MM.1S (cell line): ENCODE results near the gene CEP170B.

Experiments
- EZH2 ChIP-seq: fragments of 300-600 bp; sonication (generic); optimal IDR thresholded peaks from 2 replicates; pipeline ENCODE3; 2017; ENCODE audit warnings: low read depth, mild to moderate bottlenecking, antibody characterized with exemption, low read length, mixed read lengths
- TF ChIP-seq, protein P1 (sequence below): fragments of 300-600 bp; sonication (generic); IDR thresholded peaks from 2 replicates; pipeline ENCODE4 v1.5.1; 2016; ENCODE audit warnings: antibody characterized with exemption, low read length, mixed read lengths

- TF ChIP-seq, protein P1, sequence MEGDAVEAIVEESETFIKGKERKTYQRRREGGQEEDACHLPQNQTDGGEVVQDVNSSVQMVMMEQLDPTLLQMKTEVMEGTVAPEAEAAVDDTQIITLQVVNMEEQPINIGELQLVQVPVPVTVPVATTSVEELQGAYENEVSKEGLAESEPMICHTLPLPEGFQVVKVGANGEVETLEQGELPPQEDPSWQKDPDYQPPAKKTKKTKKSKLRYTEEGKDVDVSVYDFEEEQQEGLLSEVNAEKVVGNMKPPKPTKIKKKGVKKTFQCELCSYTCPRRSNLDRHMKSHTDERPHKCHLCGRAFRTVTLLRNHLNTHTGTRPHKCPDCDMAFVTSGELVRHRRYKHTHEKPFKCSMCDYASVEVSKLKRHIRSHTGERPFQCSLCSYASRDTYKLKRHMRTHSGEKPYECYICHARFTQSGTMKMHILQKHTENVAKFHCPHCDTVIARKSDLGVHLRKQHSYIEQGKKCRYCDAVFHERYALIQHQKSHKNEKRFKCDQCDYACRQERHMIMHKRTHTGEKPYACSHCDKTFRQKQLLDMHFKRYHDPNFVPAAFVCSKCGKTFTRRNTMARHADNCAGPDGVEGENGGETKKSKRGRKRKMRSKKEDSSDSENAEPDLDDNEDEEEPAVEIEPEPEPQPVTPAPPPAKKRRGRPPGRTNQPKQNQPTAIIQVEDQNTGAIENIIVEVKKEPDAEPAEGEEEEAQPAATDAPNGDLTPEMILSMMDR: no peak
- no peak for TF ChIP-seq EZH2
Measured at GRCh38 chr14:104885031-104885972, 20.2 kb downstream of the CEP170B start.
